HUES48 (cell line): ENCODE results near the gene RASEF.
A peak's percentile ranks its signal among the peaks of the same experiment; 100 is the strongest.
"Not testable (repeated sequence)": the region's sequence is repeated elsewhere in the genome, so short reads cannot be mapped to it uniquely, and the experiment has no call there.

ENCODE experiments used
- H3K27ac ChIP-seq: one replicate; pipeline ENCODE4 v1.7.0; 2013; ENCODE audit warnings: low read depth, low read length, inconsistent platforms
- H3K27me3 ChIP-seq: 2 replicates; pipeline ENCODE4 v1.6.1; 2013; ENCODE audit warnings: mild to moderate bottlenecking, low read length; ENCODE audit not compliant: control insufficient read depth, insufficient read depth
- H3K36me3 ChIP-seq: 2 replicates; pipeline ENCODE4 v1.6.1; 2013; ENCODE audit warnings: low read length; ENCODE audit not compliant: control insufficient read depth, insufficient read depth
- H3K4me1 ChIP-seq: 2 replicates; pipeline ENCODE4 v1.6.1; 2013; ENCODE audit warnings: mild to moderate bottlenecking, low read length; ENCODE audit not compliant: control insufficient read depth, insufficient read depth
- H3K4me3 ChIP-seq: 2 replicates; pipeline ENCODE4 v1.5.1; 2013; ENCODE audit warnings: mild to moderate bottlenecking, low read depth, low read length
- H3K9ac ChIP-seq: 2 replicates; pipeline ENCODE4 v1.6.1; 2013; ENCODE audit warnings: mild to moderate bottlenecking, low read depth, low read length, moderate library complexity
- H3K9me3 ChIP-seq: 2 replicates; pipeline ENCODE4 v1.6.1; 2013; ENCODE audit warnings: low read length; ENCODE audit not compliant: control insufficient read depth, insufficient read depth

The RASEF gene

GRCh38 chr9:83072498-83072897 is 9.6 kb upstream of the RASEF start:
- not testable (repeated sequence) for H3K36me3 ChIP-seq, H3K27ac ChIP-seq, H3K9ac ChIP-seq, H3K4me1 ChIP-seq, H3K4me3 ChIP-seq, H3K9me3 ChIP-seq, H3K27me3 ChIP-seq

GRCh38 chr9:83071626-83072025 is 8.7 kb upstream of the RASEF start:
- Histone ChIP-seq H3K27ac (no peak overlapping the region), H3K4me3 (no peak overlapping the region), H3K9me3 (no peaks in the 10 kb centered on the region), H3K9ac (no peak overlapping the region), H3K27me3 (no peaks in the 10 kb centered on the region), H3K4me1 (no peaks in the 10 kb centered on the region), H3K36me3 (no peaks in the 10 kb centered on the region)

- peaks cover 2% of the 10 kb centered on the region for H3K27me3 ChIP-seq
- H3K27ac ChIP-seq: no peak overlapping the region
- H3K9ac ChIP-seq: no peak overlapping the region
- no peaks in the 10 kb centered on the region for H3K36me3 ChIP-seq
- H3K4me1 ChIP-seq: no peaks in the 10 kb centered on the region
- no peak overlapping the region for H3K4me3 ChIP-seq
- no peaks in the 10 kb centered on the region for H3K9me3 ChIP-seq
These were observed 7.3 kb upstream of the RASEF start for GRCh38 chr9:83070261-83070660.

GRCh38 chr9:83069651-83070050 is 6.7 kb upstream of the RASEF start:
- Histone ChIP-seq H3K4me1 (no peaks in the 10 kb centered on the region), H3K27ac (no peak overlapping the region), H3K36me3 (no peaks in the 10 kb centered on the region), H3K9ac (no peak overlapping the region), H3K27me3 (peaks cover 6% of the 10 kb centered on the region), H3K9me3 (no peaks in the 10 kb centered on the region), H3K4me3 (no peak overlapping the region)

- H3K4me3 ChIP-seq: no peak overlapping the region
- no peak overlapping the region for H3K9ac ChIP-seq
- no peak overlapping the region for H3K27ac ChIP-seq
- no peaks in the 10 kb centered on the region for H3K36me3 ChIP-seq
- 0 out of 2 replicates have a peak, but pooled peaks cover 4% of the 10 kb centered on the region for H3K4me1 ChIP-seq
- H3K27me3 ChIP-seq: peaks cover 19% of the 10 kb centered on the region
- H3K9me3 ChIP-seq: no peaks in the 10 kb centered on the region
These were observed 5.5 kb upstream of the RASEF start for GRCh38 chr9:83068414-83068813.

GRCh38 chr9:83067579-83067978 is 4.6 kb upstream of the RASEF start:
- no peak overlapping the region for H3K9ac ChIP-seq
- H3K27ac ChIP-seq: no peak overlapping the region
- peaks cover 27% of the 10 kb centered on the region for H3K27me3 ChIP-seq
- no peaks in the 10 kb centered on the region for H3K36me3 ChIP-seq
- 0 out of 2 replicates have a peak, but pooled peaks cover 5% of the 10 kb centered on the region for H3K4me1 ChIP-seq
- H3K9me3 ChIP-seq: no peaks in the 10 kb centered on the region
- no peak overlapping the region for H3K4me3 ChIP-seq

- H3K36me3 ChIP-seq: no peaks in the 10 kb centered on the region
- no peak overlapping the region for H3K9ac ChIP-seq
- peaks cover 7% of the 10 kb centered on the region for H3K4me1 ChIP-seq
- H3K27ac ChIP-seq: no peak overlapping the region
- H3K4me3 ChIP-seq: no peak overlapping the region
- H3K9me3 ChIP-seq: no peaks in the 10 kb centered on the region
- H3K27me3 ChIP-seq: peaks cover 35% of the 10 kb centered on the region
These were observed 3.8 kb upstream of the RASEF start for GRCh38 chr9:83066771-83067170.

- H3K9ac ChIP-seq: no peak overlapping the region
- H3K36me3 ChIP-seq: no peaks in the 10 kb centered on the region
- H3K9me3 ChIP-seq: no peaks in the 10 kb centered on the region
- H3K27me3 ChIP-seq: peaks cover 50% of the 10 kb centered on the region
- no peak overlapping the region for H3K27ac ChIP-seq
- H3K4me3 ChIP-seq: no peak overlapping the region
- H3K4me1 ChIP-seq: peaks cover 11% of the 10 kb centered on the region
These were observed 2.3 kb upstream of the RASEF start for GRCh38 chr9:83065233-83065632.

GRCh38 chr9:83061990-83062650 is 822 bp downstream of the RASEF start:
- Histone ChIP-seq H3K27me3 (peaks cover 60% of the 10 kb centered on the region), H3K9me3 (no peaks in the 10 kb centered on the region), H3K36me3 (no peaks in the 10 kb centered on the region), H3K9ac (peak overlapping the region; percentile 42; the same call in 1 of the 2 replicates), H3K4me3 (peak overlapping the region; percentile 65), H3K27ac (no peak overlapping the region), H3K4me1 (peaks cover 11% of the 10 kb centered on the region)

- Histone ChIP-seq H3K36me3 (no peaks in the 10 kb centered on the region), H3K9ac (no peak overlapping the region), H3K27ac (no peak overlapping the region), H3K9me3 (no peaks in the 10 kb centered on the region), H3K4me3 (peak overlapping the region; percentile 65; the same call in 1 of the 2 replicates), H3K27me3 (peaks cover 62% of the 10 kb centered on the region), H3K4me1 (peaks cover 11% of the 10 kb centered on the region)
These were observed 1.9 kb downstream of the RASEF start for GRCh38 chr9:83061036-83061435.

- H3K4me3 ChIP-seq: no peak overlapping the region
- peaks cover 62% of the 10 kb centered on the region for H3K27me3 ChIP-seq
- H3K27ac ChIP-seq: no peak overlapping the region
- H3K9me3 ChIP-seq: no peaks in the 10 kb centered on the region
- H3K4me1 ChIP-seq: peaks cover 11% of the 10 kb centered on the region
- H3K9ac ChIP-seq: no peak overlapping the region
- no peaks in the 10 kb centered on the region for H3K36me3 ChIP-seq
These were observed 2.4 kb downstream of the RASEF start for GRCh38 chr9:83060556-83060955.
